A549 (cell line): ENCODE data around the gene EBLN2. TPM values are rescaled to one million over a fixed set of nuclear protein-coding genes. Genes with fewer than 3 reads are reported as not detected.
A peak's percentile ranks its signal among the peaks of the same experiment; 100 is the strongest.

Experiments
- ATAC-seq, 2 experiments: fragments of 200-7000 bp in 1 of 2; fragments of >200 bp in 1 of 2; cut with Nextera tagmentation in 1 of 2; cut with Tn5 transposase in 1 of 2; 3 replicates each; pipeline versions ENCODE4 v1.8.0 to v1.9.1; 2018 to 2020; ENCODE audit warnings: mild to moderate bottlenecking in 1 of 2, moderate library complexity in 1 of 2
- CTCF ChIA-PET: fragments of 300-600 bp; sonication (Branson Sonifier 250); formaldehyde crosslinking; extraction: SDS; loops from one replicate; lab custom pipeline; 2021; ENCODE audit warnings: antibody characterized with exemption, inconsistent platforms; lab: Yijun Ruan, JAX
- POLR2A ChIA-PET: fragments of 350-600 bp; formaldehyde crosslinking; extraction: SDS; loops from one replicate; lab custom pipeline; 2021; ENCODE audit warnings: antibody characterized with exemption, inconsistent platforms; lab: Yijun Ruan, JAX
- DNase-seq, 2 experiments: peaks; one replicate each; pipeline versions ENCODE4 v3.0.0 to v3.0.0-alpha.2; 2011 to 2016; ENCODE audit warnings: low read depth in 1 of 2, low spot score in 1 of 2
- FAIRE-seq: peaks from 2 replicates; lab custom pipeline; 2011; peaks lifted over from hg19 to GRCh38; lab: Jason Lieb, UNC
- H3K27ac ChIP-seq, 2 experiments: fragments of >200 bp; sonication (Bioruptor Twin); formaldehyde crosslinking; 3 replicates each; pipeline ENCODE4 v1.5.1; 2016 to 2017
- H3K4me1 ChIP-seq: fragments of >200 bp; sonication (Bioruptor Twin); formaldehyde crosslinking; 3 replicates; pipeline ENCODE4 v1.6.1; 2016
- H3K4me2 ChIP-seq: fragments of >200 bp; sonication (Bioruptor Twin); formaldehyde crosslinking; 3 replicates; pipeline ENCODE4 v1.6.1; 2016
- H3K4me3 ChIP-seq: fragments of >200 bp; sonication (Bioruptor Twin); formaldehyde crosslinking; 3 replicates; pipeline ENCODE4 v1.5.1; 2016
- H3K9me3 ChIP-seq: fragments of >200 bp; sonication (Bioruptor Twin); formaldehyde crosslinking; 3 replicates; pipeline ENCODE4 v1.6.1; 2016
- CBX2 ChIP-seq: fragments of 200-600 bp; sonication (generic); IDR thresholded peaks from 2 replicates; pipeline ENCODE4 v1.6.1; 2016; ENCODE audit warnings: low read depth, mild to moderate bottlenecking, borderline replicate concordance
- E2F6 ChIP-seq: IDR thresholded peaks from 2 replicates; pipeline ENCODE4 v1.6.1; 2012; ENCODE audit warnings: low read depth, borderline replicate concordance
- EHMT2 ChIP-seq: fragments of 200-600 bp; sonication (generic); IDR thresholded peaks from 2 replicates; pipeline ENCODE4 v1.6.1; 2016; ENCODE audit warnings: antibody characterized with exemption, low read depth, mild to moderate bottlenecking, moderate library complexity
- ELK1 ChIP-seq: fragments of 150-350 bp; IDR thresholded peaks from 2 replicates; pipeline ENCODE4 v1.6.1; 2014; ENCODE audit warnings: low read depth, mild to moderate bottlenecking, low read length
- ESRRA ChIP-seq: fragments of 150-350 bp; IDR thresholded peaks from 2 replicates; pipeline ENCODE4 v1.6.1; 2014; ENCODE audit warnings: mild to moderate bottlenecking, low read length, borderline replicate concordance
- FOSB ChIP-seq: fragments of 250-450 bp; sonication (Bioruptor Pico); IDR thresholded peaks from 2 replicates; pipeline ENCODE4 v1.5.0; 2020; ENCODE audit warnings: mild to moderate bottlenecking, moderate library complexity
- GATA3 ChIP-seq: IDR thresholded peaks from 2 replicates; pipeline ENCODE4 v1.6.1; 2012; ENCODE audit warnings: borderline replicate concordance
- HDAC2 ChIP-seq: fragments of 200-600 bp; sonication (generic); IDR thresholded peaks from 2 replicates; pipeline ENCODE4 v1.6.1; 2016
- HES2 ChIP-seq: fragments of >200 bp; sonication (Bioruptor Twin); formaldehyde crosslinking; IDR thresholded peaks from 2 replicates; pipeline ENCODE4 v1.6.1; 2016
- HEYL ChIP-seq: fragments of 250-450 bp; sonication (Bioruptor Pico); IDR thresholded peaks from 2 replicates; pipeline ENCODE4 v1.8.0; 2021; ENCODE audit warnings: mild to moderate bottlenecking, moderate library complexity
- HOXA7 ChIP-seq: fragments of 250-450 bp; sonication (Bioruptor Pico); IDR thresholded peaks from 2 replicates; pipeline ENCODE4 v1.5.0; 2020; ENCODE audit warnings: mild to moderate bottlenecking, moderate library complexity
- JUN ChIP-seq, 2 experiments: fragments of >200 bp; sonication (Bioruptor Twin); formaldehyde crosslinking; IDR thresholded peaks; 2 replicates in 1 of 2; 3 replicates in 1 of 2; pipeline ENCODE4 v1.6.1; 2016 to 2017
- JUNB ChIP-seq: fragments of >200 bp; sonication (Bioruptor Twin); formaldehyde crosslinking; IDR thresholded peaks from 2 replicates; pipeline ENCODE4 v1.6.1; 2016
- KDM1A ChIP-seq: fragments of 200-600 bp; sonication (generic); IDR thresholded peaks from 2 replicates; pipeline ENCODE4 v1.6.1; 2016; ENCODE audit warnings: low read depth, mild to moderate bottlenecking
- MAFK ChIP-seq: fragments of 450-650 bp; IDR thresholded peaks from 2 replicates; pipeline ENCODE4 v1.6.1; 2014; ENCODE audit not compliant: partially characterized antibody
- MYC ChIP-seq: IDR thresholded peaks from 2 replicates; pipeline ENCODE4 v1.6.1; 2012; ENCODE audit warnings: mild to moderate bottlenecking, inconsistent platforms, low read length, improper control_type of control experiment, borderline replicate concordance
- NR3C1 ChIP-seq: fragments of >200 bp; sonication (Bioruptor Twin); formaldehyde crosslinking; IDR thresholded peaks from 3 replicates; pipeline ENCODE4 v1.6.1; 2017
- PHF8 ChIP-seq: fragments of 200-600 bp; sonication (generic); IDR thresholded peaks from 2 replicates; pipeline ENCODE4 v1.6.1; 2016; ENCODE audit warnings: low read depth, mild to moderate bottlenecking, antibody characterized with exemption, moderate library complexity, borderline replicate concordance
- POLR2A ChIP-seq: IDR thresholded peaks from 2 replicates; pipeline ENCODE4 v1.6.1; 2012; ENCODE audit warnings: mild to moderate bottlenecking, low read length
- POLR2AphosphoS2 ChIP-seq: conservative IDR thresholded peaks from 2 replicates; pipeline ENCODE4 v1.6.1; 2012; ENCODE audit warnings: low read length, improper control_type of control experiment, inconsistent platforms
- RARB ChIP-seq: fragments of 250-450 bp; sonication (Bioruptor Pico); IDR thresholded peaks from 2 replicates; pipeline ENCODE4 v1.8.0; 2021; ENCODE audit warnings: mild to moderate bottlenecking, moderate library complexity
- REST ChIP-seq: fragments of 200-600 bp; sonication (generic); IDR thresholded peaks from 2 replicates; pipeline ENCODE4 v1.6.1; 2016; ENCODE audit warnings: antibody characterized with exemption, mild to moderate bottlenecking, moderate library complexity
- RFX5 ChIP-seq: fragments of 450-650 bp; IDR thresholded peaks from 2 replicates; pipeline ENCODE4 v1.7.1; 2014; ENCODE audit warnings: antibody characterized with exemption, mild to moderate bottlenecking, moderate library complexity
- RNF2 ChIP-seq: fragments of 200-600 bp; sonication (generic); IDR thresholded peaks from 2 replicates; pipeline ENCODE4 v1.6.1; 2016; ENCODE audit warnings: low read depth, mild to moderate bottlenecking, antibody characterized with exemption, moderate library complexity, borderline replicate concordance
- SREBF2 ChIP-seq: fragments of 450-650 bp; IDR thresholded peaks from 2 replicates; pipeline ENCODE4 v1.6.1; 2014; ENCODE audit warnings: mild to moderate bottlenecking, moderate library complexity
- TFCP2L1 ChIP-seq: fragments of 250-450 bp; sonication (Bioruptor Pico); IDR thresholded peaks from 2 replicates; pipeline ENCODE4 v1.5.0; 2021; ENCODE audit warnings: mild to moderate bottlenecking
- TP53 ChIP-seq: fragments of 250-450 bp; sonication (Bioruptor Pico); IDR thresholded peaks from 2 replicates; pipeline ENCODE4 v1.5.0; 2021; ENCODE audit warnings: mild to moderate bottlenecking, moderate library complexity
- ZC3H11A ChIP-seq: fragments of 450-650 bp; IDR thresholded peaks from 2 replicates; pipeline ENCODE4 v1.6.1; 2014; ENCODE audit warnings: antibody characterized with exemption, mild to moderate bottlenecking
- ZNF302 ChIP-seq: fragments of 250-450 bp; sonication (Bioruptor Pico); IDR thresholded peaks from 2 replicates; pipeline ENCODE4 v1.9.0; 2021; ENCODE audit warnings: inconsistent platforms, mild to moderate bottlenecking, moderate library complexity
- ZSCAN20 ChIP-seq: fragments of 250-450 bp; sonication (Bioruptor Pico); IDR thresholded peaks from 2 replicates; pipeline ENCODE4 v1.8.0; 2022; ENCODE audit warnings: mild to moderate bottlenecking, moderate library complexity
- WGBS: methylation state at CpG from one replicate; pipeline ENCODE4 v1.1.6; 2017; ENCODE audit errors: missing lambda C conversion rate; 5-methylcytosine and 5-hydroxymethylcytosine counted together
- polyA plus RNA-seq, 4 experiments: library from polyadenylated mRNA; depleted of rRNA in 3 of 4; stranded (reverse); fragments of >200 nt; fragmentation: RNase III in 1 of 4; extraction: RNeasy Plus Mini Kit Qiagen cat#74134 plus additional on column Dnase treatment in 1 of 4; gene quantifications; 2 replicates in 3 of 4; 3 replicates in 1 of 4; pipeline ENCODE4 v1.2.3, GENCODE V29; 2011 to 2017

EBLN2 gene
- polyA plus RNA-seq, 2 of the 4 experiments (the other 2 are of a cell fraction) = 1.4 to 4.1 TPM

GRCh38 chr3:73049319-73049718 lies 12.1 kb upstream of the EBLN2 start:
- POLR2A ChIA-PET = no interaction called here
- 90% methylated on average over 10 of the region's 10 CpGs for WGBS

GRCh38 chr3:73052857-73053256 lies 8.6 kb upstream of the EBLN2 start:
- no peak overlapping the region for H3K27ac ChIP-seq
- WGBS = 64% methylated on average over 2 of the region's 2 CpGs
- ATAC-seq (no peak), DNase-seq (no peak), FAIRE-seq (no peak)
- TF ChIP-seq SREBF2 (no peak), JUNB (no peak), ZSCAN20 (no peak), MYC (no peak), HOXA7 (no peak), POLR2A (no peak), EHMT2 (no peak), NR3C1 (no peak), HES2 (no peak), ESRRA (no peak), ZNF302 (no peak), PHF8 (no peak), HDAC2 (no peak), TFCP2L1 (no peak), POLR2AphosphoS2 (no peak), MAFK (no peak), HEYL (no peak), KDM1A (no peak), RFX5 (no peak)
- H3K4me3 ChIP-seq = no peak overlapping the region
- peaks cover 25% of the 10 kb centered on the region; the same call in 2 of the 3 replicates for H3K4me1 ChIP-seq
- ChIA-PET POLR2A (no interaction called here), CTCF (no interaction called here)
- no peak overlapping the region for H3K4me2 ChIP-seq
- H3K9me3 ChIP-seq = no peaks in the 10 kb centered on the region

More at GRCh38 chr3:73049319-73049718, 12.1 kb upstream of the EBLN2 start:
- no peak for FAIRE-seq
- CTCF ChIA-PET = interaction anchor here (0.6 kb wide), 1 partner anchor 29 kb away, joined by 4 read pairs; no protein-coding TSS in a partner anchor
- ATAC-seq = no peak
- H3K4me1 ChIP-seq = peaks cover 15% of the 10 kb centered on the region; the same call in 1 of the 3 replicates
- H3K4me3 ChIP-seq = no peak overlapping the region
- no peaks in the 10 kb centered on the region for H3K9me3 ChIP-seq
- H3K4me2 ChIP-seq = no peak overlapping the region
- no peak overlapping the region for H3K27ac ChIP-seq
- DNase-seq = no peak
- TF ChIP-seq NR3C1 = no peak
- no peak for TF ChIP-seq CBX2
- no peak for TF ChIP-seq PHF8
- TF ChIP-seq HES2 = no peak
- TF ChIP-seq JUN (IDR thresholded peaks at IDR 0.05) = no peak
- TF ChIP-seq EHMT2 = no peak

GRCh38 chr3:73055583-73055982 lies 5.9 kb upstream of the EBLN2 start:
- Histone ChIP-seq H3K4me2 (peak overlapping the region; percentile 49), H3K4me1 (peaks cover 30% of the 10 kb centered on the region; the same call in 2 of the 3 replicates), H3K27ac (peak overlapping the region in 1 of 2 experiments; percentile 51; a peak in 3 of 6 replicates), H3K4me3 (no peak overlapping the region), H3K9me3 (no peaks in the 10 kb centered on the region)
- no peak for TF ChIP-seq NR3C1
- TF ChIP-seq RARB (CRISPR knock-in tag) = no peak
- no peak for TF ChIP-seq RNF2
- no peak for TF ChIP-seq GATA3
- no peak for TF ChIP-seq REST
- TF ChIP-seq POLR2AphosphoS2 = no peak
- TF ChIP-seq E2F6 = no peak
- no peak for TF ChIP-seq ELK1
- TF ChIP-seq KDM1A = no peak
- no peak for TF ChIP-seq TP53 (CRISPR knock-in tag)
- TF ChIP-seq FOSB = no peak
- no peak for TF ChIP-seq ZC3H11A
- no peak for TF ChIP-seq TFCP2L1
- TF ChIP-seq HOXA7 = no peak
- no peak for TF ChIP-seq MAFK
- ATAC-seq = peak; percentile 24 to 71; a peak in 3 of 6 replicates
- peak in 1 of 2 experiments; percentile 9 for DNase-seq
- WGBS = 41% methylated on average over 8 of the region's 8 CpGs
- CTCF ChIA-PET = interaction anchor here (0.9 to 4.0 kb wide), 26 partner anchors 9 to 1325 kb away, joined by 3 to 42 read pairs (median 5); partner anchors contain the start of genes GXYLT2 and SHQ1
- POLR2A ChIA-PET = interaction anchor here (2.9 kb wide), 1 partner anchor 59 kb away, joined by 14 read pairs; the partner anchor contains the start of gene PPP4R2
- FAIRE-seq = no peak
